ENCODE measurements around the gene MTG2. TPM values are rescaled to one million over a fixed set of nuclear protein-coding genes. Genes with fewer than 3 reads are reported as not detected.

The MTG2 gene
- total and polyA plus RNA-seq, 4 donors = 13.0 to 28.0 (median 24.4) TPM

- no peak overlapping the region for H3K4me3 ChIP-seq (ENCODE audit: low read depth in 1 of 3, low read length in 3 of 3)
- H3K27ac ChIP-seq (ENCODE audit: low read depth in 1 of 2, low read length in 2 of 2) = no peak overlapping the region
- no peak for DNase-seq (ENCODE audit: low spot score)
- no peaks in the 10 kb centered on the region for H3K9me3 ChIP-seq (ENCODE audit: control insufficient read depth in 4 of 4, low read length in 3 of 4)
- 95% methylated on average over 10 of the region's 10 CpGs for WGBS
- H3K4me1 ChIP-seq (ENCODE audit: control insufficient read depth in 4 of 4, insufficient read depth in 4 of 4, low read length in 3 of 4) = peaks cover 9 to 40% (median 27%) of the 10 kb centered on the region in 4 donors
- H3K9ac ChIP-seq (ENCODE audit: low read depth in 1 of 2, low read length in 2 of 2) = no peak overlapping the region
- no peaks in the 10 kb centered on the region for H3K27me3 ChIP-seq (ENCODE audit: control insufficient read depth in 4 of 4, insufficient read depth in 4 of 4, low read length in 3 of 4)
- peaks cover 17 to 54% (median 45%) of the 10 kb centered on the region in 4 donors for H3K36me3 ChIP-seq (ENCODE audit: control insufficient read depth in 4 of 4, insufficient read depth in 3 of 4, low read depth in 1 of 4, low read length in 3 of 4)
- TF ChIP-seq CTCF (IDR thresholded peaks at IDR 0.05; ENCODE audit: low read depth, low read length, missing input control) (no peak), FOXA2 (IDR thresholded peaks at IDR 0.05) (no peak), EGR1 (IDR thresholded peaks at IDR 0.05; ENCODE audit: low read depth in 2 of 2) (no peak), HNF4G (IDR thresholded peaks at IDR 0.05) (no peak), JUND (IDR thresholded peaks at IDR 0.05) (no peak), TAF1 (conservative IDR thresholded peaks at IDR 0.05) (no peak), ATF3 (IDR thresholded peaks at IDR 0.05) (no peak), REST (IDR thresholded peaks at IDR 0.05) (no peak), FOXA1 (IDR thresholded peaks at IDR 0.05) (no peak), RXRA (IDR thresholded peaks at IDR 0.05) (no peak), RAD21 (IDR thresholded peaks at IDR 0.05) (no peak), GABPA (IDR thresholded peaks at IDR 0.05 in 1 of 2, conservative IDR thresholded peaks at IDR 0.05 in 1 of 2) (no peak), SP1 (IDR thresholded peaks at IDR 0.05) (no peak), HNF4A (conservative IDR thresholded peaks at IDR 0.05) (no peak), ZBTB33 (IDR thresholded peaks at IDR 0.05) (no peak), NR2F2 (IDR thresholded peaks at IDR 0.05) (no peak), YY1 (IDR thresholded peaks at IDR 0.05) (no peak), MAX (IDR thresholded peaks at IDR 0.05) (no peak)
These were observed 43.9 kb upstream of the MTG2 start for GRCh38 chr20:62138912-62139311.

Measured in liver (tissue), 9 donors.